Stimulated activated CD4-positive, alpha-beta T cell treated with anti-CD3 and anti-CD28 coated beads, TNF-alpha, amount 100 ng/mL, for 4 hours (primary cell): ENCODE data around the gene STRA8.
A peak's percentile ranks its signal among the peaks of the same experiment; 100 is the strongest.

Experiments
- DNase-seq, 3 experiments: peaks; one replicate each; pipeline ENCODE4 v3.0.0-alpha.2; 2020; ENCODE audit warnings: low read depth in 3 of 3

STRA8 gene

DNA sequence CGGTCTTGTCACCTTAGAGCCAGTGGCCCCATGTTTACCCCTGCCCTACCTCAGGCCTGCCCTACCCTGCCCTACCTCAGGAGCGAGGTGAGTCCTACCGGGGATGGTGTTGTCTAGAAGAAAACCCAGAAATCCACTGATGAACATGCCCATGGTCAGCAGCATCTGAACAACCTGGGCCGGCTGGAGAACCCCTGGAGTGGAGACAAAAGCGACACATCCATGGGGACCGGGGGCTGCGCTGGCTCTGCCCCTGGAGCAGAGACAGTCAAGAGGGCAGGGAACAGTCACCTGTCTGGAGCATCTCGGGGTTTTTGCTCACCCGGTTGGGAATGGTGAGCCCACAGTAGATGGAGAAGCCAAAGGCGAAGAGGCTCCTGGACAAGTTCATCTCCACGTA is 36.3 kb downstream of the STRA8 start:
- no peak for DNase-seq

DNA sequence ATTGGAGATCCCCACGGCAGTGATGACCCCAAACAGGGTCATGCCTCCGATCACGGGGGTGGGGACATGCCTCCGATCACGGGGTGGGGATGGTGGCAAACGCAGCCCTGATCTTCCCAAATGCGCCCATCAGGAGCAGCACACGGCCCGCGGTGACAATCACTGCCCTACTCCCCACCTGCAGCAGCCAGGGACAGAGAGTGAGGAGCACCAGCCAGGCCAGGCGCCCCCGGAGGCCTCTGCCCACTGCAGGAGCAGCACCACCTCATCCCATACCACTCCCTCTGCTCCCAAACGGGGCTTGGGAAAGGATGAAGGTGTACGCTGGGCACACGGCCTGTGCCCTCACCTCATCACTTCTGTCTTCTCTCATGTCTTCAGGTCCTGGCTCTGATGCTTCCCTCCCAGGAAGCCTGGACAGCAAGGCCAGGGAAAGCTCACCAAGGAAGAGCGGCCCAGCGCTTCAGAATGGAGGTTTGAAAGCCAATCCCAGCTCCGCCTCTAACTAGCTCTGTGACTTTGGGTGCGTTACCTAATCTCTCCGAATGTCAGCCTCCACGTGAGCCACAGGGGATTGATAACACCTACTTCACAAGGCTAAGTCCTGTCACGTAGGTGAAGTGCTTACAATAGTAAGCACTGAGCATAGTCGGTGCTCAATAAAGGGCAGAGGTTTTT is 37.1 kb downstream of the STRA8 start:
- no peak for DNase-seq

DNA sequence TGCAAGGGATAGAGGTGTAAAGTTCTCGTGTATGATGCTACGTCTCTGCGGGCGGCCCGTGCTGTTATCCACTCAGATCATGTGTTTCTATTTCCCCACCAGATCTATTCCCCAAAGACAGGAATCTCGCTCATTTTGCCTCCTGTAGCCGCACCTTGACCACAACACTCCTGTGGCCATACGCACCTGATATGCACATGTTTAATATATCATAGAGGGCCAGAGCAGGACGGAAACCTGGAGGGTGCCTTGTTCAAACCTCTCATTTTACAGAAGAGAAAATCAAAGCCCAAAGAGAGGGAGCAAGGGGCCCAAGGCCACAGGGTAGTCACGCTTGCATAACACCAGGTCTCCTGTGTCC is 37.6 kb downstream of the STRA8 start:
- no peak for DNase-seq

DNA sequence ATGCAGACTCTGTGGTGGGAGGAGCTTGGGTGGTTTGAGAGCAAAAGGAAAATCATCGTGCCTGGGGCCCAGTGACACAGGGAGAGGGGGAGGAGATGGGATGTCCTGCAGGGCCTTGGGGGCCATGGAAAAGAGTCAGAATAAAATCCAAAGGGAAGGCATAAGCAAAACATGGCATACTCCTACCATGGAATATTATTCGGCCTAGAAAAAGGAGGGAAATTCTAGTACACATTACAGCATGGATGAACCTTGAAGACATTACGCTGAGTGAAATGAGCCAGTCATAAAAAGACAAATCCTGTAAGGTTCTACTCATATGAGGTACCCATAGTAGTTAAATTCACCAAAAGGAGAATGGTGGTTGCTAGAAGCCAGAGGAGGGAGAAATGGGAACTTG is 38.7 kb downstream of the STRA8 start:
- no peak for DNase-seq

DNA sequence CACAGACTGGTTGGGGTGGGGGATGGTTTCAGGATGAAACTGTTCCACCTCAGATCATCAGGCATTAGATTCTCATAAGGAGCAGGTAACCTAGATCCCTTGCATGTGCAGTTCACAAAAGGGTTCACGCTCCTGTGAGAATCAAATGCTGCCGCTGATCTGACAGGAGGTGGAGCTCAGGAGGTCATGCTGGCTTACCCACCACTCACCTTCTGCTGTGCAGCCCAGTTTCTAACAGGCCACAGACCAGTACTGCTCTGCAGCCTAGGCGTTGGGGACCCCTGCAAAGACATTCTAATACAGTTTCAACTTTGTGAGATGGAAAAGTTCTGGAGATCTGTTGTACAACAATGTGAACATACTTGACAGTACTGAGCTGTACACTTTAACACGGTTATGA is 39.9 kb downstream of the STRA8 start:
- no peak for DNase-seq

DNA sequence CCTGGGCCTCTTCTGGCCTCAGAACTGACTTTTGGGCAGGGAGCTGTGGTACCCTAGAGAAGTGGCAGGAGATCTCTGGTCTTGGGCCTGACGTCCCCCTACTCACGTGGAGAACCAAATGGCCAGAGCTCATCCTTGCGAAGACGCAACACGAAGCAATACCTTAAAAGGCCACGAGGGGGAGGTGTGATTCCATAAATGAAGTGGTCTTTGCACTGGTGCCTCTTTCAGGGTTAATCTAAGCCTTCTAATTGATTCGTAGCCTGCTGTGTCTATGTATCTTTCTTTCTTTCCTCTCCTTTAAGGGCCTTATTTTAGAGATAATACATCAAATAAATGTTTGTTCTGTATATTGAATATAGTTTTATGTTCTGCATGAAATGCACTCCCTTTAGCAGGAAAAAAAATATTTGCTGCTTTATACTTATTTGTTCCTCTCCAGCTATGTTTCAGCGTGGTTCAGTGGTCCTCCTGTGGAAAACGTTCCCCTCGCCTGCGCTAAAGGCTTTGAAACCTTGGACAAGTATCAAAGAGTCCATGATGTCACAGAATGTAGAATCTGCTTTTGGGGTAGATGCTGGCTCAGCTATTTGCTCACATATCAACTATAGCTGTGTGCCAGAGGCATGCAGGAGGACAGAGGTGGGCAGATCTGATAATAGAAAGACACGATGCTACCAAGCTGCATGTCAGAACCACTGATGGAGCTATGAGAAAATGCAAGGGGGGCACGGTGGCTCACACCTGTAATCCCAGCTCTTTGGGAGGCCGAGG is 41.0 kb downstream of the STRA8 start:
- peak; percentile 42 to 52 (median 49) for DNase-seq

DNA sequence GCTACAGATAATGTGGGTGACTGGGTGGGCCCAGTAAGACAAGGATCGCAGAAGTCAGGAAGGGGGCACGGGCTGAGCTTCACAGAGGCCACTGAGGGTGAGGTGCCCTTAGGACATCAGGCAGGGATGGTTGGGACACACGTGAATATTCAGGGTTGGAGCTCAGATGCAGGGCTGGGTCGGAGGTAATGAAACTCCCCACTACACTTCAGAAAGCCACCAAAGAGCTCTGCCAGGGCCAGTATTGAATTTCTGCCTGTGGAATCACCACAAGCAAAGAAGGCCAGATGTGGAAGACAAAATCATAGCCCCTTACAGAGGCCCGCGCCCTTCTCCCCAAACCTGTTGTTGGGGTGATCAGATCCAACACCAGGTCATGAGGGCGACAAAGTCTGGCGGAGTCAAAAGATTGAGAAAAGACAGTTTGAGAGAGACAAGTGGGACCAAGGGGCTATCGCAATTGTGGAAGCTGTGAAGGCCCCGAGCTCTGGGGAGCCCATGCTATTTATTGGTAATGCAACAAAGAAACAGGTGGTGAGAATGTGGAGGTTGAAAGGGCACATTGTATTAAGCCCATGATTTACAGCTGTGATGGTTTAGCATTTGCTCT is 42.4 kb downstream of the STRA8 start:
- no peak for DNase-seq

DNA sequence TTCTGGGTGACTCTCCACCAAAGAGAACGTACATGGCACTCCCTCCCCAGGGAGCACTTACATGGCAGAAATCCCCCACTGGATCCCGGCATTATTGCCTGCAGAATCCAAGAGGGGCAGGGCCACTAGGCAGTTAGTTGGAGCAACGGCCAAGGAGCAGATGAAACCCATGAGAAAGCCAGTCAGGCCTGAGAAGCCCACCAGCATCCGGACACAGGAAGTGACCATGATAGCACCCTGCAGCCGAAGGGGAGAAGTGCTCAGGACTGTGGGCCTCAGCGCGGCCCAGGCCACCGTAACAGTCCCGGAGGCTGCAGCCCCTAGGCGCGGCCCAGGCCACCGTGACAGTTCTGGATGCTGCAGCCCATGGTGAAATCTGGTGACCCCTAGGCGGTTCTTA is 43.5 kb downstream of the STRA8 start:
- DNase-seq: no peak

DNA sequence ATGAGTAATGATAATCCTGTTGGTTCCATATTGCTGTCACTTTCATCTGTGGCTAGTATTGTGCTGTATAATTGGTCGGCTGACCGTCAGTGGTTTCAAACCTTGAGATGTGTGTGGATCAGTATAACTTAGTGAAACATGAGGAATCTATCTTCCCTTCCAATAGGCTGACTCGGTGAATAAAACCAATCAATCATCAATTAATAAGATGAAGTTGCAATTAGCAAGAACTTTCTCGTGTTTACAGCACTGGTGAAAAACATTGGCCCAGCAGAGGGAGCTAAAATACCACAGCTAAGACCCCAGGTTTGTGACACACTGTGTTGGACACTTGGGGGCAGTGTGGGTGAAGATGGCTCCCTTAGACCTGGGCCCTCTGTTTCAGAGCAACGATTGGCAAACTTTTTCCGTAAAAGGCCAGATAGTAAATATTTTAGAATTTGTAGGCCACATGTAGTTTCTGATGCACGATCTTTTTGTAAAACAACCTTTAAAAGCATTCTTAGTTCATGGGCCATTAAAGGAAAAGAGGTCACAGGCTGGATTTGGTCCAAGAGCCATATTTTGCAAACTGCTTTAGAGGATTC is 47.8 kb downstream of the STRA8 start:
- DNase-seq: peak; percentile 23 to 59 (median 55)

DNA sequence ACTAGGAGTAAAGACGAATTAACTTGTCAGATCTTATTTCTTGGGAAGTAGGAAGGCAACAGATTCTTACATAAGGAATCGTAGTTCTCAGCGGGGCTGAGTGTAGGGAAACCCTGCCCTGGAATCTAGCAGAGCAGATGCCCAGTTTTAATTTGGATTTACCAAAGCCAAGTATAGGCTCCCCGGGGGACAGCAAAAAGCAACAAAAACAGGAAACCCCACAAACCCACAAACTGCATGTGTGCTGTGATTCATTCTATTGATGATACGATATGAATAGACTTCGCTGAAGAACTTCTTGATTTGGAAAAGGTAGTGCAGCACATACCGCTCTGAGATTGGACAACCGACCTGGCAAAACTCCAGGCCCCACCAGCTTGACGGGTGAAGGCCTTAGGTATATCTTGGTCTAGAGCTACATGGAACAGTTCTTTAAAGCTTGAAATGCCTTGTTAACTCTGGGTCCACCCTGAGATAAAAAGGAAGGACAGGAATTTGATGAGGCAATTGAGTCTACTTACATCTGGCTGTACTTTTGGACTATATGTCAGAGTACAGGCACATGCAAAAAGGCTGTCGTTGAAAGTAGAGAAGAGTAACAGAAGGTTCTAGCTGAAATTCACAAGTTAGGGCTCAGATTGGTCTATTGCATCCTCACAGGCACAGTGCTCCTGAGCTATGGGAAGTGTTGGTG is 49.1 kb downstream of the STRA8 start:
- DNase-seq: no peak

DNA sequence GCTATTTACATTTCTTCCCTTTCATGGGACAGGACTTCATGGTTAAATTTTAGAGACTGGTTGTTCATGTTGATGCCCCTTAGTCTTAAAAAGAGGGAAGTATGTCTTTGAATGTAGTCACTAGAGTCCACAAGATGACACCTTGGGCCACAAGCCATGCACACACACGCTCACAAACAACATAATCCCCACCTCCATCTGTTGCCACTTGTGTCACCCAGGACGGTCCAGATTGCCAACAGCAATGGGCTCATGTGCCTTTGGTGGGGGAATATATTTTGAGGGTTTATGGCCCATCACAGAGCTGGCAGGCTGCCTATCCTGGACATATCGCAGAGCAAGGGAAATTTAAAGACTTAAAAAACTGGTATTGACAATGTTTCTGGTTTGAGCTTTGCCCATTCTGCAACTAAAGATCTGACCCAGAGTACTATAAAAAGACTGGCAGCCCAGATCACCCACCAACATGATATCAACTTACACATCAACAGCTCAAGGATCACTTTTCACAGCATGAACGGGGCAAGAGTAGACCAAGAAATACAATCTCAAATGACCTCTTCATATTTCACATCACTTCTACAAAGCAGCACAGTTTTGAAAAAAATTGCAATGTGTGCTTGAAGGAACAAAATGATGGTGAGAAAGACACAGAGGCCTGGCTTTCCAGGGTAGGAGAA is 50.5 kb downstream of the STRA8 start:
- no peak for DNase-seq

DNA sequence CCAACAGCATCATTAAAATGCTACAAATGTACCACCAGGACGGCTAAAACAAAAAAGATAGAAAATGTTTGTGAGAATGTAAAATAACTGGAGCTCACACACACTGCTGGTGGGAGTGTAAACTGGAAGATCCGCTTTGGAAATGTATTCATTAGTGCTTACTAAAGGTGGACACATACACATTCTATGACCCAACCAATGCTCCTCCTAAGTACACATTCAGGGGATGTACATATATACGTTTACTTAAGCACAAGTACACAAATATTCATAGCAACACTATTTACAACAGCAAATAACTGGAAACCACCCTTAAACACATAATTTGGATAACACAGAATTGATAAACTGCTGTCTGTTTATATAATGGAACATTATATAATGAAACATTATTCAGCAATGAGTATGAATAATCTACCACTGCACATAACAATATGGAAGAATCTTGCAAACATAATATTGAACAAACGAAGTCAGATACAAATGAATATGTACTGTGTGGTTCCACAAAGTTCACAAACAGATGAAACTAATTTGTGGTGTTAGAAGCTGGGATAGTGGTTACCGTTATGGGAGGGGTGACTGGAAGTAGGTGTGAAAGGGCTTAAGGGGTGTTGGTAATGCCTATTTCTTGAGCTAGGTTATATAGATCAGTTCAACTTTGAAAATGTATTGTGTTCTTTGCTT is 52.1 kb downstream of the STRA8 start:
- DNase-seq: no peak

DNA sequence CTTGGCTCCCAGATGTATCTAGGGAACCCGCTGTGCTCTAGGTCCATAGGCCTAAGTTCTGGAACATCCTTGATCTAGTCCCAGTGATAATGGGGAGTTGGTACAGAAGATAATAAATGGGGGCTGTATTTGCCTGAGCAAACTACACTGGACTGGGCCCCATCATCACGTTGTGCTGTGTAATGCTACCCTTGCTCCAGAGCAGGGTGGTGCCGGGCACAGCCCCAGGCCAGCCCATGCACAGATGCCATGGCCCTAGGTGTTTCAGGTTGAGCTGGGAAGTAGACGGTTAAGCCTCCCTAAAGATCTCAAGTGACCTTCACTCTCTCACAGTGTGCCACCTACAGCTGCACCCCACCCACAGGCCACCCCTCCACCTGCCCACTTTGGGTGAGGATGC is 53.2 kb downstream of the STRA8 start:
- no peak for DNase-seq

DNA sequence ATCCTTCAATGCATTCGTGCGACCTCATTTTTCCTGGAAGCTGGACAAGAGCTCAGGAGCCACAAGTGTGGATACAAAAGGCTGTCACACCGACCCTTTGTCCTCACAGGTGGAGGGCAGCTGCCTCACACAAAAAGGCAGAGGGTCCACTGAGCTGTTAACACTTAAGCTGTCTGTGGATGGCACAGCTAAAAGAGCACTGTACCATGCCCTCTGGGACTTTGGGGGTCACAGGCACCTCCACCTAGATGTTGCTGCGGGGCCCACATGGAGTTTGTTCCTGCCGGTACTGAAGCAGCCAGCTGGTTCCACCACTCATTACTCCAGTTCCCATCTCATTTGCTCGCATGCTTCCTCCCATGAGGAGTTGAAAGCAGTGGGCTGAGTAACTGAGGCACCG is 57.0 kb downstream of the STRA8 start:
- no peak for DNase-seq

DNA sequence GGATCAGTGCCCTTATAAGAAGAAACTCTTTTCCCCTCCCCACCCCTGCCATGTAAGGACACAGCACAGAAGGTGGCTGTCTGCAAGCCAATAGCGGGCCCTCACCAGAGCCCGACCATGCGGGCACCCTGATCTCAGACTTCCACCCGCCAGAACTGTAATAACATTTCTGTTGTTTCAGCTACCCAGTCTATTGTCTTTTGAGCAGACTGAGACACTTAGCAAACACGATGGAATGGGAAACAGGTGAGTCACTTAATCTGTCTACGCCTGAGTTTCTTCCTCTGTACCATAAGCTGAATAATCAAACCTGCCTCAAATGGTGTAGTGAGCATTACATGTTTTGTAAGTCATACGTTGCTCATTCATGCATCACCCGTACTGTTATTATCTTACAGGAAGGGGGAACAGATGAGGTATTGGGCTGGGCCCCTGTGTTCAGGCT is 58.2 kb downstream of the STRA8 start:
- no peak for DNase-seq

DNA sequence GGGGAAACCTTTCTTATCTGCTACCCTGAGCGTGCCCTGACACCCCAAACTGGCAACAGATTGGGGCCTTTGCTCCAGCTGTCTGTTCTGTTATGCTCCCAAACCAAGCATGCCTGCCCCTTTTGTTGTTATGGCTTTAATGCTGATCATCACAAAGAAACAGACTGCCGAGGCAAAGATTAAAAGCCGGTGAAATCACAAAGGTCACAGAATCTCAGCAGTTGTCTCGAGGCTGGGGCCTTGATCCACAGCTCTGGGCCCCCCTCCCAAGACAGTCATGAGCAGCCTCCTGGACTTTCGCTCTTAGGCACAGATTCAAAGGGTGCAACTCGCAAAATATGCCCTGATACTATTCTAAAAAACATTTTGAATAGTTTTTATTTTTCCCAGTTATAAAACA is 65.6 kb downstream of the STRA8 start:
- DNase-seq: no peak

DNA sequence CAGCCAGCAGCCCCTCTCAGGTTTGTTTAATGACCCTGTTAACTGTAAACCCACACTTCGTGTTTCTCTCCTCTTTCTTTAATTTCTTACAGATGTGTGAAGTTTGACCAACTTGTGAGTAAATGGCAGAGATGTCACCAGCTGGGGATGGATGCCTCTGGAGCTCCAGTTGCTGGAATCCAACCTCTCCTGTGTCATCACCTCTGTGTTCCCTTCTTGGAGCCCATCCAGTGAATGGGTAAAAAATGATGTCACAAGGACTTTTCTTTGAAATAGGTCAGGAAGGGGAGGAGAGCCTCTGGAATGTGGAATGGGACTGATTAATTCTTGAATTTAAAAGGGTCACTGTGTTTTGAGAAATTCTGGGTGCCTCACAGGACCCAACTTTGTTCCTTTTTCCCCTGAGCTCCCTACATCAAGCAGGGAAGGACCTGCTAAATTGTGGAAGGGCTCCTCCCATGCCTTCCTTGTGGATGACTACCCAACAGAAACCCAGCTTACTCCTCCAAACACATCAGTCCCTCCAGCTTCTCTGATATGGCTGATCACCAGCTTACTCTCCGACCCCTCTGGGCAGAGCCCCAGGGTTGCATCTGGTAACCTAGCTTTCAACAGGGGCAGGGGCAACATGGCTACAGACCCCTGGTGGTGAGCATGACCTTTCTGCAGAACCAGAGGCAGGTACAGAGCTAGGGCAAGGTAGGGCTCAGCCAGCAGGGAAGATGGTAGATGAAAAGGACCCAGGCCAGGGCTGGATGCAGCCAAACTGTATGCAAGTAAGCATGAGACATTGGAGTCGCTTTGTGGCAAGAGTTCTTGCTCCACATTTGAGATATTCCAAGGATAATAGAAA is 67.5 kb downstream of the STRA8 start:
- no peak for DNase-seq
